ENCODE measurements around the gene CLEC2A. TPM values are rescaled to one million over a fixed set of nuclear protein-coding genes. Genes with fewer than 3 reads are reported as not detected.

The CLEC2A gene
- total RNA-seq, 4 donors from 2014 or later = not detected

DNA sequence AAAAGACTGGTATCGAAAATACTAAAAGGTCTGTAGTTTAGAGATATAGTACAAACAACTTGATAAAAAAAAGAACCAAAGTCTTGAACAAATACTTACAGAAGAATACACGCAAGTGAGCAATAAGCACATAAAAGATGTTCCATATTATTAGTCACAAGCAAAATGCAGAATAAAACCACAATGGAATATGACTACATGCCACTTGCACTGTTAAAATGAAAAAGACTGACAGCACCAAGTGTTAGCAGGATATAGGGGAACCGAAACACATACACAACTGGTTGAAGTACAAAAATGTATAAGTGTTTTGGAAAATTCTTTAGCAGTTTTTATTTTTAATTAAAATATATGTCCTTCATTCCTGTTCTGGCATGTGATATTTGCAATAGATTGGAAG lies 3.6 kb downstream of the CLEC2A start:
- Histone ChIP-seq H3K9me3 (no peaks in the 10 kb centered on the region), H3K27ac (no peak overlapping the region), H3K4me3 (no peak overlapping the region), H3K27me3 (no peaks in the 10 kb centered on the region), H3K36me3 (no peaks in the 10 kb centered on the region), H3K4me1 (no peaks in the 10 kb centered on the region)
- ATAC-seq = no peak
- TF ChIP-seq POLR2A (IDR thresholded peaks at IDR 0.05) (no peak), CTCF (IDR thresholded peaks at IDR 0.05 in 4 of 5, conservative IDR thresholded peaks at IDR 0.05 in 1 of 5) (no peak)
- intact Hi-C loops (cut with DNase I; ENCODE audit: low total_unique reads) = no loop called here
- no peak for DNase-seq
- in situ Hi-C loops (cut with MboI; ENCODE audit: low sequenced_read_pairs in 4 of 4) = loop anchor here (5.0 to 10.0 kb wide), 3 partner anchors 114 to 184 kb away; no protein-coding TSS in a partner anchor

DNA sequence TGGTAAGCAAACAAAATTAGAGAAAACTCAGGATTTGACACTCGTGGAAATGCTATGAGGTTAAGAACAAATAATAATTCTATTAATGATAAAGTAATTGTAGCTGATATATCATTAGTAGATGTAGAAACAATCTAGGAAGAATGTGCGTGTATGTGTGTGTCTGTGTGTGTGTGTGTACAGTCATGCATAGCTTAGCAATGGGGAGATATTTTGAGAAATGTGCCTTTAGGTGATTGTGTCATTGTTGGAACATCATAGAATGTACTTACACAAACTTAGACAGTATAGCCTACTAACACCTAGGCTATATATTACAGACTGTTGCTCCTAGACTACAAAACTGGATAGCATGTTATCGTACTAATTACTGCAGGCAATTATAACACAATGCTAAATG lies 5.3 kb downstream of the CLEC2A start:
- H3K4me3 ChIP-seq = no peak overlapping the region
- H3K4me1 ChIP-seq = no peaks in the 10 kb centered on the region
- H3K27ac ChIP-seq = no peak overlapping the region
- H3K36me3 ChIP-seq = no peaks in the 10 kb centered on the region
- intact Hi-C loops (cut with DNase I; ENCODE audit: low total_unique reads) (loop anchor here (1.0 kb wide), 1 partner anchor 113 kb away; no protein-coding TSS in a partner anchor), in situ Hi-C loops (cut with MboI; ENCODE audit: low sequenced_read_pairs in 4 of 4) (loop anchor here (5.0 to 10.0 kb wide), 3 partner anchors 112 to 182 kb away; no protein-coding TSS in a partner anchor)
- no peak for TF ChIP-seq POLR2A (IDR thresholded peaks at IDR 0.05)
- TF ChIP-seq CTCF (IDR thresholded peaks at IDR 0.05 in 4 of 5, conservative IDR thresholded peaks at IDR 0.05 in 1 of 5) = no peak
- ATAC-seq (no peak), DNase-seq (no peak)
- no peaks in the 10 kb centered on the region for H3K9me3 ChIP-seq
- no peaks in the 10 kb centered on the region for H3K27me3 ChIP-seq

- H3K9me3 ChIP-seq = no peaks in the 10 kb centered on the region
- H3K4me3 ChIP-seq = peak overlapping the region in 2 of 4 donors; percentile 12 to 30
- DNase-seq = no peak
- in situ Hi-C loops (cut with MboI; ENCODE audit: low sequenced_read_pairs in 4 of 4) = loop anchor here (5.0 to 10.0 kb wide), 3 partner anchors 111 to 181 kb away; no protein-coding TSS in a partner anchor
- TF ChIP-seq CTCF (IDR thresholded peaks at IDR 0.05 in 4 of 5, conservative IDR thresholded peaks at IDR 0.05 in 1 of 5) (peak; percentile 32 to 50 (median 48)), POLR2A (IDR thresholded peaks at IDR 0.05) (no peak)
- peak; percentile 30 to 61 for ATAC-seq
- no peaks in the 10 kb centered on the region for H3K27me3 ChIP-seq
- intact Hi-C loops (cut with DNase I; ENCODE audit: low total_unique reads) = loop anchor here (1.0 kb wide), 2 partner anchors 112 to 177 kb away; no protein-coding TSS in a partner anchor
- H3K27ac ChIP-seq = no peak overlapping the region
- no peaks in the 10 kb centered on the region for H3K36me3 ChIP-seq
- no peaks in the 10 kb centered on the region for H3K4me1 ChIP-seq
Measured at GRCh38 chr12:9925705-9926393, 6.3 kb downstream of the CLEC2A start.

GRCh38 chr12:9922429-9922828 lies 9.7 kb downstream of the CLEC2A start:
- H3K9me3 ChIP-seq = no peaks in the 10 kb centered on the region
- no peak for ATAC-seq
- H3K4me1 ChIP-seq = no peaks in the 10 kb centered on the region
- H3K27ac ChIP-seq = no peak overlapping the region
- no peak overlapping the region for H3K4me3 ChIP-seq
- no peak for TF ChIP-seq POLR2A (IDR thresholded peaks at IDR 0.05)
- no peak for TF ChIP-seq CTCF (IDR thresholded peaks at IDR 0.05 in 4 of 5, conservative IDR thresholded peaks at IDR 0.05 in 1 of 5)
- no peaks in the 10 kb centered on the region for H3K36me3 ChIP-seq
- in situ Hi-C loops (cut with MboI; ENCODE audit: low sequenced_read_pairs in 4 of 4) = loop anchor here in 3 of 4 donors (10.0 kb wide), 2 partner anchors 108 to 178 kb away; no protein-coding TSS in a partner anchor
- no peak for DNase-seq
- H3K27me3 ChIP-seq = no peaks in the 10 kb centered on the region
- intact Hi-C loops (cut with DNase I; ENCODE audit: low total_unique reads) = no loop called here
